DMS 273 (cell line): ENCODE measurements around the gene CIZ1.

Source experiments
- DNase-seq: peaks from one replicate; lab custom pipeline; 2025; ENCODE audit not compliant: unreplicated experiment; lab: John Stamatoyannopoulos, UW

The CIZ1 gene

DNA sequence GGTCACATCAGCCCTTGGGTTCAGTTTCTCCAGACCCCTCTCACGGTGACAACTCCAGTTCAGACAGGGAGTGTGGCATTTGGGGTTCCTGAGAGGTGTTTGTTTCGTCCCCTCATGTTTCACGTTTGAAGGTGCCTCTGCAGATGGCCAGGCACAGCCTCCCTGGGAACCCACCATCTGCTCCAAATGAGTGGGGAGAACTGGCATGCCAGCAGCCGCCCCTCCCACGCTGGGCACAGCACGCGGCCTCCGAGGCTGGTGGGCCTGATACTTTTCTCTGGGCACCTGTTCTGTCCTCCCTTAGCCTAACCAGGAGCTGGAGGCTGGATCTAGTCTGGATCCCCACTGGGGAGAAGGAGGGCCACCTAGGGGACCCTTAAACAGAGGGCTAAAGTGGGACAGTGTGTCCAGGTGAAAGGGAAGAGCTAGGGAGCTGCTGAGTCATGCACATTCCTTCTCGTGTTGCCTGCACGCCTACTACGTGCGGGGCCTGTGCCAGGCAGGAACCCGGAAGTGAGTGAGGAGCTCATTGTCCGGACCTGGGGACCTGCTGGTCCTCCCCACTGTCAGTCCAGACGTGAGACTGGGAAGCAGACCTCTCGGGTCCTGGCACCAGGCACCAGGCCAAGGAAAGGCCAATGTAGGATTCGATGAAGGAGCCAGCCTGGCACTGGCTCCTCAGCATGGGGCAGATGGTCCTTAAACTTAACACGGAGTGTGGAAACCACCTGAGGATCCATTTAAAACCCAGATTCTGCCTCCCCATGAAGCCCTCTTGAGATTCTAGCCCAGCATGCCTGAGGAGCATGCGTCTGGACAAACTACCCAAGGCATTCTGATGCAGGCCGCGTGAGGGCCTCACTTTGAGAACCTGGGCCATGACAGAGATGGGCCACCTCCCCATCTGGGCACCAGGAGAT is 23.5 kb upstream of the CIZ1 start:
- DNase-seq, result peak; percentile 94

DNA sequence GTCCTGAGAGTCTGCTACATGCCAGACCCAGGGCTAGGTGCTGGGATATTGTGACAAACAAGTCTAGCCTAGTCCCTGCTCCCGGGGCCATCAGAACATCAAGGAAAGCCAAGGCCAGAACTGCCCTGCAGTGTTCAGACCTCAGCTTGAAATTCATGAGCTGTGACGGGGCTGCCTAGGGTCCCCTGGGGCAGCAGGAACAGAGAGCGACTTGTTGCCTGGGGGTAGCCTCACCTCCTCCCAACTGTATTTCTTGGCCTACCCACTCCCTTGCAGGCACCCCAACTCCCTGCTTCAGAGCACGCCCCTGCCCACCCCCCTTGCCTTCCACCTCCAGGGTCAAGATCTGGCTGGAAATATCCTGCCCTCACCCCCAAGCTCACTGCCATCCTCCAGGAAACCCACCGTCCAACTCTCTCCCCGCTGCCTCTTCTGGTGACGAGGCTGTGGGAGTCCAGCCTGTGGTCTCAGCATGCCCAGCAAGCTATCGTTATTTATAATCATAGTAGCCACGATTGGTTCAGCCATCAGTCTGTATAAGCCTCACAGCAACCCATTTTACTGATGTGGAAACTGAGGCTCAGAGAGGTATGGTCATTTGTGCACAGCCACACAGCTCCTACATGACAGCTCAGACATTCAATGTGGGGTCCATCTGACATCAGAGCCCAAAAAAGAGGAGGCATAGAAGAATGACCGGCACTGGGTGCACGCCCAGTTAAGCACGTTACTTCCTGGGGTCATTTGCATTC is 22.6 kb upstream of the CIZ1 start:
- no peak for DNase-seq

DNA sequence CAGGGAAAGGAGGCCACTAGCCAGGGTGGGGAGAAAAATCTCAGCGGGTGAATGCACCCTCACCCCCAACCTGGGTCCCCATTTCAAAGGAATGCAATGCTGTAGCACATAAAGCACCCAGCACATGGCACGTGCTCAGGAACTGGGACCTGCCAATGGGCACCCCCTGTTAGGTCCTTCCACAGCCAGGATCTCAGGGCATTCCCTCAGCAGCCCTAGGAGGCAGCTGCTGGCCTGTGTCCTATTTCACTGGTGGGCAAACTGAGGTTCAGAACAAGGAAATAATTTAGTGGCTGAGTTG is 20.6 kb upstream of the CIZ1 start:
- DNase-seq, result no peak

DNA sequence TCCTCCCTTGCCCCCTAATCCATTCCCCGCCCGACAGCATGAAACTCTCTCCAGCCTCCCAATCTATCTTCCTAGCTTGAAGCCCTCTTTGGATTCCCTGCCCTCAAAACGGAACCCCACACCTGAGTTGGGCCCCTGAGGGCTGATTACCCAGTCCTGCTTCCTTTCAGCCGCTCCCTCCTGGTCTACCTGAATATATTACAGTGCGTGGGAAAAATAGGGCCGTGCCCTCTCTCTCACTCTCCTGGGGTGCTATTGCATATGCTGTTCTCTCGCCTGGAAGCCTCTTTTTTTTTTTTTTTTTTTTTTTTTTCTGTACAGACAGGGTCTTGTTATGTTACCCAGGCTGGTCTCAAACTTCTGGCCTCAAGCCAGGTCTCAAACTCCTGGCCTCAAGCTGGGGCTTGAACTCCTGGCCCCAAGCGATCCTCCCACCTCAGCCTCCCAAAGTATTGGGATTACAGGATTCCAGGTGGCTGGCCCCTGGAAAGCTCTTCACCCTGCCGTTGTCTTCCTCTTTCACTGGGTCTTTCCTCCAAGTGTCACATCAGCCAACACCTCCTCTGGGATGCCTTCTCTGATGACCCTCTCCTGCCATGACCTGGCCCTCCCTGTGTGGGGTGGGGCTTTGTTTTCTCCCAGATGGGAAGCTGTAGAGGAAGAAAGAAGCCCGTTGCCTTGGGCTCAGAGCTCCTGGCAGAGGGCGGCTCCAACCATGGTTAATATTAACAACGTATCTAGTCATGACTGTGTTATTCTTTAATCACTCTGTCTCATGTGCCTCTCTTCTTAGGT is 20.0 kb upstream of the CIZ1 start:
- peak; percentile 41 for DNase-seq

DNA sequence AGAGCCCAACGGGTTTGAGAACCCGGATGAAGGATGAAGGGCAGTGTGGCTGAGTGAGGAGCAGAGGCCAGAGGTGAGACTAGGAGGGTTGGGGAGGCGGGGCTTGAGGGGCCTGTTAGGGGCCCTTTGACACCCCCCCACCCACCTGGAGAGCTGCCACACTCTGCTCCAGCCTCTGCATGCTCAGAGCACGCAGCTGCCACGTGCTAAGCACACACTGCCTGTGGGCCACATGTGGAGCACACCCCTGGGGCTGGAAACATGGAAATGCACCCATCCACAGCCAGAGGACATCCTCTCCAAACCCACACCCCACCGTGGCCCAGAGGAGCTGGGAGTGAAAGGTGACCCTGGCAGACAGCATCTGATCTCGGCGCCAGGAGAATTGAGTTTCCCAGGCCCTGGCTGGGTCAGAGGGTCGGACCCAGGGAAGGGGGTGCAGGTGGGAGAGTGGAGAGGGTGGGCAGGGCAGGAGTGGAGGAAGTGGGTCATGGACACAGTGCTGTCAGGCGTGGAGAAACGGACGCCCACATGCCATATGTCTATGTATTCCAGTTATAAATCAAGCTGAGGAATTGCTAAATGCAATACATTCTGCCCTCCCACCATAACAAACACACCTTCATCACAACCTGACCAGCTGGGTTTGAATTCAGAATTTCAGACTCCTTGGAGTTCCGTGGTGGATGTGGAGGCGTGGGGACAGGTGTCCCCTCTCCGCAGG is 17.7 kb upstream of the CIZ1 start:
- peak; percentile 71 for DNase-seq

DNA sequence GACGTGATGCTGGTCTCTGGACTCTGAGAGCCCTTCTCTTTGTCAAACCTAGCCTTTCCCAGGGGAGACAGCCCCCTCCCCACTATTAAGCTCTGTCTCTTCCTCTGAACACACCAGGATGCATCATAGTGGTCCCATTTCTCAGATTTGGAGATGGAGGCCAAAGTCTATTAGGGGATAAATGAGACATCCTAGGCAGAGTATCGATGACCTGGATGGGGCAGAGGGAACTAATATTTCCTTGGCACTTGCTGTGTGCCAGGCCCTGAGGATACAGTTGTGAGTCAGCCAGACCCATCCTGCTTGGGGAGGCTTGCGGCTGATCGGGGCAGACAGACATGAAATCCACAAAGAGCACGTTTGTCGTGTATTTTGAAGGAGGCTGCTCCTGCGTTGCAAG is 17.0 kb upstream of the CIZ1 start:
- DNase-seq, result no peak

DNA sequence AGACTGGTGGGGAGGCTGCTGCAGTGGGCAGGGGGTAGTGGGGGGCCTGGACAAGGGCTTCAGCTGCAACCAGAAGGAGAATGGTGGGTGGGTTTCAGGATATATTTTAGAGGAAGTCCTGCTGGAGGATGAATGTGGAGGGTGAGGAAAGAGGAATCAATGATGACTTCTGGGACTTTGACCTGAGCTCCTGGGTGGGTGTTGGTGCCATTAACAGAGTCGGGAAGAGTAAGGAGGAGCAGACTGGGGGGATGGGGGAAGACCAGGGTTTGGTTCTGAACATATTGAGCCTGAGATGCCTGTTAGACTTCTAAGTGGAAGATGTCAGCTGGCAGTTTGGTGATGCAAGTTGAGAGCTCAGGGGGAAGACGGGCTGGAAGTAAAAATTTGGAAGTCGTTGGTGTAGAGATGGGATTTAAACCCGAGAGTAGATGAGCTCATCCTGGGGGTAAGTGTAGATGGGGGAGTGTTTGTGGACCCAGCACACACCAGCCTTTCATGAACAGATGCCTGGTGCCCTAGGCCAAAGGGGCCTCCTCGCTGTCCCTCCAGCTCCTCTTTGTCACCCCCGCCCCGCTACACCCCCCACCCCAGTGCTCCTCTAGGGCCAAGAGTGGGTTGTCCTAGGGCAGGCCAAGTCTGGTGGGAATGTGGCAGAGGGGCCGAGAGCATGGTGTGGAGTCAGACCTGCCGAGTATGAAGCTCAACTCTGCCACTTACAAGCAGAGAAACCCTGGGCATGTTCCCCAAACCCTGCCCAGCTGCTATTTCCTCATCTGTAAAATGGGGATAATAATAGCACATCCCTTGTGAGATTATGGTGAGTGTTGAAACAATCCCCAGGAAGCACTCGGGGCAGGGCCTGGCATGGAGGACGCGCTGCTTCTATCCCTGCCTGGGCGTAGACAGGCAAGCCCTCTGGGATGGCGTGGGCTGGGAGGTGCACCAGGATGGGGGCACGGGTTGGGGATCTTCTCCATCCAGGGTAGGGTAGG is 15.8 kb upstream of the CIZ1 start:
- DNase-seq, result peak; percentile 56

DNA sequence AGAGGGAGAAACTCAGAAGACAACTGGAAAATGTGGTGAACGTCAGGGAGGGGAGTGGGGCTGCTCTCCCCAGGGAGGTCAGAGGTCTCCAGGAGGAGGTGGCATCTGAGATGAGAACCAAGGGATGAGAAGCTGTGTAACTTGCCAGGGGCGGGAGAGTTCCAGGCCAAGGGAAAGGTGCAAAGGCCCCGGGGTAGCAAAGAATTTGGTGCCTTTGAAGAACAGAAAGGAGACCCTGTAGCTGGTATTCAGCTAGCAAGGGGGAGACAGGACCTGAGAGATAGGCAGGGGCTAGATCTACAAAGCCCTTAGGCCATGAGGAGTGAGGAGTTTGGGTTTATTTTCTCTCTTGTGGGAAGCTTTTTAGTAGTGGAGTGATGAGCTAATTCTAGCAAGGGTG is 15.1 kb upstream of the CIZ1 start:
- no peak for DNase-seq

DNA sequence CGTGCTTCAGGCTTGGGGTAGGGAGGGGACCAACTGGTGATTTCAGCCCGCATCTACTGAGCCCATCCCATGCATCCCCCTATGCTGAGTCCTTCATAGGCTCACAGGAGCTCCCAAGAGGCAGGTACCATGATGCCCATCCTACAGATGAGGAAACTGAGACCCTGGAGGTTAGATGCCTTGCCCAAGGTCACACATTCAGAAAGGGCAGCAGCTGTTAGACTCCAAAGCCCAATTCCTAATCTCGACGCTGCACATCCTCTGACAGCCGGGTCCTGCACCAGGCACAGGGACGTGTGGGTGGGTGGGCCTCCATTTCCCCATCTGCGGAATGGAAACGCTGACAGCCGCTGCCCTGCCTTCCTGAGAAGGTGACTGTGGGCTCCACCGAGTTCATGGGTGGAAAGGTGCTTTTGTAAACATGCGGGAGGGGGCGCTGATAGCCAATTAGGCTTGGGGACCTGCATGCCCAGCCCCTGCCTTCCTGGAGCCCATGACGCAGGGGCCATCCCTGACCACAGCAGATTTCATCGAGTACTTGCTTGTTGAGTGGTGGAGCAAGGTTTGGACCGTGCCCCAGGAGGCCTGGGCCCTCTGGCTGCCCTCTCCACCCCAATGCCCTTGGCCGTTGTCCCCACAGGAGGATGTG is 14.0 kb upstream of the CIZ1 start:
- no peak for DNase-seq

DNA sequence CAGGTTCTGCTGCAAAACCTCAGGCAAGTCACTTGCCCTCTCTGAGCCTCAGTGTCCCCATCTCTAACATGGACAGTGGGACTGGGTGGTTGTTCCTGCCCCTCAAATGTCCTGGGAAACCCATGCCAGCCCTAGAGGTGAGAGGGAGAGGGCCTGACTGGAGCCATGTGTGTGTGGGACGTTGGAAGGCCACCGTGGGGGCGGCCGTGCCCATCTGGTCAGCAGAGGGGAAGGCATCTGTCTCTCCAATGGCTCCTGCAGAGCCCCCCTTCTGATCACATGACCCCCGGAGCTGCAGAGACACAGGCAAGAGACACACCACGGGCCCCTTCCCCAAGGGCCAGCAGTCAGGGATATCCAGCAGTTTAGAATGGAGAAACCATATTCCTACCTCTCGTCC is 13.5 kb upstream of the CIZ1 start:
- DNase-seq, result no peak

DNA sequence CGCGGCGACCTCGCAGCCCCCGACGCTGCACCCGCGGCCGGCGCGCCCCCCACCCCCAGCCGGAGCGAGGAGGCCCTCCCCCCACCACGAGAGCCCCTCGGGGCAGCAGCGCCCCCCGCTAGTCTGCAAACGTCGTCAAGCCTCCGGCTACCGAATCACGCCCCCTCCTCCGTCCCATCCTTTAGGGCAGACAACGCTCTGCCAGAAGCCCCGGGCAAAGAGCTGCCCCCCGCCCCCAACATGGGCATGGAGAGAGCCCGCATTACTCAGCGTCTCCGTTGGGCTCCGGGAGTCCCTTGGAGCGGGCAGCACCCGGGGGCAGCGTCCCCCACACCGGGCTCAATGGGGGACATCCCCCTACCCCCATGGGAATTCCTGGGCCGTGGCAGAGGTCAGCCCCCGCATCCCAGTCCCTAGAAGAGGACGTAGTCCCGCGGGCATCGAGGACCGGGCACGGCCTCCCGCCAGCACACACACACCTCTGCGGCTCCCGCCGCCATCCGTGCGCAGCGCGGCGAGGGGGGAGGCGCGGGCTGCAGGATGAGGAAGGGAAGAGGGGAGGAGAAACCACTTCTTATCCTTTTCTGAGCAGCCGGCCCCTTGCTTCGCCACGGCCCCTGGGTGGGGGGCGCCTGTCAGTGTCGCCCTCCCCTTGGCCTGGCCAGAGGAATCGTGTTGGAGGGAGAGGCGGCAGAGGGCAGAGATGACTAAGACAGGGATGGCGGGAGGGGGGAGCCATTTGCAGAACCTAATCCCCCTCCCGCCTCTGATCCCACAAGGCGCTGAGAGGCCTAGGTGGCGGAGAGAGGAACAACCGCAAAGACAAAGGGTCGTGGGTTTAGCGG is 12.6 kb upstream of the CIZ1 start:
- DNase-seq, result peak; percentile 85

DNA sequence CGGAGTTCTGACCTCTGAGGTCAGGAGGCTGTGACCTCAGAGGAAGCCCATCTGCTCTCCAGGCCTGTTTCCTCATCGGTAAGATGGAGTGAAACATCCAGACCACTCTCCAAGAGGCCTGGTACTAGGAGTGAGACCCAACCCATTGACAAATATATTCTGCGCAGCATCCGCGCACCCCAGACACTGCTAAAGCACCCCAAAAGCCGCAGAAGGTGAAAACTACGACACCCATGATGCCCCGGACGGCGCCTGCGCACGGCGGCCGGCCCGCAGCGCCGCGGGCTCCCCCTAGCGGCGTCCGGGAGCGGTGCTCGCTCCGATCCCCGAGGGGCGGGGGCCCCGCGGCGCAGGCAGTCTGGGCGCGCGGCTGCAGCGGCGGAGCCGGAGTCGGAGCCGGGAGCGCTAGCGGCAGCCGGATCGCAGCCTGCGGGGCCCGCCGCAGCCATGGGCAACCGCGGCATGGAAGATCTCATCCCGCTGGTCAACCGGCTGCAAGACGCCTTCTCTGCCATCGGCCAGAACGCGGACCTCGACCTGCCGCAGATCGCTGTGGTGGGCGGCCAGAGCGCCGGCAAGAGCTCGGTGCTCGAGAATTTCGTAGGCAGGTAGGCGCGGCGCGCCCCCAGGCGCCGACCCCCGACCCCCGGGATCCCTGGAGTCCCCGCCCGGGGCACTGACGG is 11.8 kb upstream of the CIZ1 start, which contains the start of gene DNM1:
DNM1 (plus strand) TSS at position 356 of the 683 bp plus-strand sequence; CDS start at position 448, 92 bp downstream.
- DNase-seq, result peak; percentile 89

DNA sequence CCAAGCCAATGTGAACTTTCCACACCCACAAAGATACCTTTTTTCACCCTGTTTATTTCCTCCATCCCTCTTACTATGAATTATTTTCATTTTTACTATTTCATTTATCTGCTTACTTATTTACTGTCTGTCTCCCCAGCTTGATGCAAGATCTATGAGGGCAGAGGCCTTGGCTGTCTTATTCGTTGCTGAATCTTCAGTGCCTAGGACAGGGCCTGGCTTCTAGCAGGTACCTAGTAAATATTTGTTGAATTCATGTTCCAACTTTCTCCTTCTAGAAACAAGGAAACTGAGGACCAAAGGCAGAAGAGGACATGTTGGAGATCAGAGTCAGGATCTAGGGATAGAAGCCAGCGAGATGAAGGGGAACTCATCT is 11.3 kb upstream of the CIZ1 start:
- no peak for DNase-seq

DNA sequence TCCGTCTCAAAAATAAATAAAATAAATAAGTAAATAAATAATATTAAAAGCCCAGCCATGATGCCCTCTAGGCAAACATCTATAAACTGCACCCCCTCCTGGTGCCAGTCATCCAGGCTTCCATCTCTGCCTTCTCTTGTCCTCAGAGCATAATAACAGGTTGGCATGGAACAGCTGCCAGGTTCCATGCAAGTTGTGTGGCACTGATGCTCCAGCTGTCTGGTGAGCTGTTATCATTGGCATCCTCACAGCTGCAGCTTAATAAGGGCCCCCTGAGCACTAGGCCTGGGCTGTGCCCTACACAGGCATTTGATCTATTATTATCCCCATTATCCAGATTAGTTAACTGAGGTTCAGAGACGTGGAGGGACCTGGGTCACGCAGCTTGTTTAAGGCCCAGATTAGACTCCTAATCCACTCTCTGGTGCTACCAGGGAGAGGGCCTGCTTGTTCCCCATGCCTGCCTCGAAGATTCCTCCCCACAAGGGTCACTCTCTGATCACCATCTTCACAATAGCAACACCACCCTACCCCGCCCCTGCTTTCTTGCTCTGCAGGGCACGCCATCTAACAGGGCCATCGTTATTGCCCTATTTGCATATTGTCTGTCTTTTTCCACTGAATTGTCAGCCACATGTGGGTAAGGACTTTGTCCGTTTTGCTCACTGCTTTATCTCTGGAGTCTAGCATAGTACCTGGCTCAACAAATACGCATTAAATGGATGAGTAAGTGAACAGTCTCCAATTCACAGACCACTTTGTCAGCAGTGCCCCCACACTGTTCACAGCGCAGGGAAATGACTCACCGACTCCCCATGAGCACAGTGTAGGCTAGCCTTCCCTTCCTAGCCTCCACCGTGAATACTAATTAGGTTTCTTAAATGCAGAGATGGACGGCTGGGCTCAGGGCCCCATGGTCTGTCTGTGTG is 10.3 kb upstream of the CIZ1 start:
- peak; percentile 57 for DNase-seq

DNA sequence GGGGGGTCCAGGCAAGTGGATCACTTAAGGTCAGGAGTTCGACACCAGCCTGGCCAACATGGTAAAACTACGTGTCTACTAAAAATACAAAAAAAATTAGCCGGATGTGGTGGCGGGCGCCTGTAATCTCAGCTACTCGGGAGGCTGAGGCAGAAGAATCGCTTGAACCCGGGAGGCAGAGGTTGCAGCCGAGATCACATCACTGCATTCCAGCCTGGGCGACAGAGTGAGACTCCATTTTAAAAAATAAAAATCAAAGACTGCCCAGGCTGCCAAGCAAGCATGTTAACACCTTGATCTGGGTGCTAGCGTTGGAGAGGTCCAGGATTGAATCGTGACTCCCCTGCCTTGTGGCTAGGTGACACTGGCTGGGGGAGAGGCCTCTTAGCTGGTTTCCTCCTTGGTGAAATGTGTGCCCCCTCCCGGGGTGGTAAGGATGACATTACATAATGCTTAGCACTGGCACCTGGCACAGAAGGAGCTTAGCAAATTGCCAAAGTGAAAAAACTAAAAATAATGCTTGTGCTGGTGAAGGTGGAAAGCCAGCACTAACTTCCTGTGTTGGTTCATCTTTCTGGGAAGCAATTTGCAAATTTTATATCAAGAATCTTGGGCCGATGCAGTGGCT is 2.2 kb upstream of the CIZ1 start:
- DNase-seq, result no peak
